Measurements from ENCODE around the gene ALX4. TPM values are rescaled to one million over a fixed set of nuclear protein-coding genes. Genes with fewer than 3 reads are reported as not detected.

The ALX4 gene
- total and polyA plus RNA-seq, 2 donors (not counting 3 experiments of a cell fraction or from before 2014, with no cell fraction given), result not detected

GRCh38 chr11:44269369-44270351 lies 40.3 kb downstream of the ALX4 start:
- no peaks in the 10 kb centered on the region for H3K36me3 ChIP-seq (ENCODE audit: control insufficient read depth in 2 of 2, extremely low read depth in 1 of 2, insufficient read depth in 2 of 2, low read length in 2 of 2)
- peak; percentile 80 for TF ChIP-seq FOS (IDR thresholded peaks at IDR 0.05; ENCODE audit: borderline replicate concordance, insufficient read depth, low read length)
- no peak for TF ChIP-seq MYC (IDR thresholded peaks at IDR 0.05; ENCODE audit: low read depth, low read length)
- TF ChIP-seq MAX (IDR thresholded peaks at IDR 0.05; ENCODE audit: insufficient read depth, insufficient read length), result no peak
- TF ChIP-seq CTCF (IDR thresholded peaks at IDR 0.05; ENCODE audit: extremely low read depth in 1 of 2, insufficient read depth in 1 of 2, low read depth in 1 of 2, low read length in 2 of 2), result no peak
- peak; percentile 31 for TF ChIP-seq JUN (IDR thresholded peaks at IDR 0.05; ENCODE audit: borderline replicate concordance, insufficient read depth, insufficient read length, low read depth)
- no peak for TF ChIP-seq EZH2 (IDR thresholded peaks at IDR 0.05; ENCODE audit: borderline replicate concordance, low read depth, low read length, severe bottlenecking)
- TF ChIP-seq POLR2A (IDR thresholded peaks at IDR 0.05; ENCODE audit: low read depth, low read length), result no peak
- TF ChIP-seq GATA2 (IDR thresholded peaks at IDR 0.05; ENCODE audit: insufficient read depth, insufficient read length, low read depth, low read length), result peak; percentile 66
- TF ChIP-seq POLR2AphosphoS5 (IDR thresholded peaks at IDR 0.05; ENCODE audit: insufficient read depth, low read depth, low read length), result peak; percentile 52
- no TSS peak for BruUV-seq (replicated peaks)

More at GRCh38 chr11:44269369-44270351, 40.3 kb downstream of the ALX4 start:
- Histone ChIP-seq H2AFZ (ENCODE audit: low read depth, low read length) (peak overlapping the region; percentile 98), H4K20me1 (replicated peaks; ENCODE audit: control insufficient read depth, extremely low read depth, insufficient read depth, low read length) (no peaks in the 10 kb centered on the region), H3K4me3 (replicated peaks in 1 of 3; ENCODE audit: insufficient read depth in 1 of 3, low read depth in 1 of 3, low read length in 3 of 3) (peak overlapping the region in 1 of 3 experiments; percentile 30), H3K4me1 (ENCODE audit: control insufficient read depth, extremely low read depth, insufficient read depth, low read length) (peaks cover 20% of the 10 kb centered on the region), H3K4me2 (ENCODE audit: insufficient read depth, low read length) (peak overlapping the region; percentile 49), H3K27ac (ENCODE audit: insufficient read depth, low read depth, low read length) (peak overlapping the region; percentile 87), H3K79me2 (ENCODE audit: control insufficient read depth, insufficient read depth, low read length) (no peaks in the 10 kb centered on the region), H3K9me1 (replicated peaks; ENCODE audit: control insufficient read depth, extremely low read depth, insufficient read depth, low read length) (no peaks in the 10 kb centered on the region), H3K9ac (replicated peaks; ENCODE audit: extremely low read depth, insufficient read depth, low read length) (peak overlapping the region; percentile 55), H3K27me3 (ENCODE audit: control insufficient read depth in 2 of 2, insufficient read depth in 2 of 2, low read length in 2 of 2) (no peaks in the 10 kb centered on the region), H3K9me3 (replicated peaks; ENCODE audit: control insufficient read depth, insufficient read depth, low read length) (no peaks in the 10 kb centered on the region)
- DNase-seq (ENCODE audit: low read depth, low spot score) (peak; percentile 79), FAIRE-seq (peak; percentile 95)
- POLR2A ChIA-PET, result no interaction called here
- intact Hi-C loops (cut with micrococcal nuclease), result no loop called here
- dilution Hi-C loops (cut with MboI; ENCODE audit: extremely low pct_ligation_motif_present, low sequenced_read_pairs), result no loop called here
- CTCF ChIA-PET, result interaction anchor here (0.7 to 2.9 kb wide), 7 partner anchors 8 to 176 kb away, joined by 3 to 20 read pairs (median 4); partner anchors contain the start of gene EXT2

All from endothelial cell of umbilical vein (primary cell).